ENCODE data around the gene TRPM5. TPM values are rescaled to one million over a fixed set of nuclear protein-coding genes. Genes with fewer than 3 reads are reported as not detected.
A peak's percentile ranks its signal among the peaks of the same experiment; 100 is the strongest.

TRPM5 gene
- total and polyA plus RNA-seq, 2 donors (not counting 1 experiment from before 2014, with no cell fraction given): 0.03 TPM; not detected in 1

GRCh38 chr11:2402106-2402505, 42.2 kb downstream of the TRPM5 start:
- Histone ChIP-seq H3K9ac (ENCODE audit: low read length) (no peak overlapping the region), H3K79me2 (ENCODE audit: control insufficient read depth, insufficient read depth, low read length) (peaks cover 25% of the 10 kb centered on the region), H4K20me1 (ENCODE audit: control insufficient read depth, insufficient read depth, low read length, poor library complexity, severe bottlenecking) (peaks cover 31% of the 10 kb centered on the region), H3K27me3 (replicated peaks in 1 of 4; ENCODE audit: control extremely low read depth in 1 of 4, control insufficient read depth in 3 of 4, insufficient read depth in 4 of 4, low read length in 3 of 4) (no peaks in the 10 kb centered on the region), H3K4me2 (replicated peaks; ENCODE audit: low read depth, low read length, poor library complexity, severe bottlenecking) (peak overlapping the region; percentile 85), H3K4me1 (ENCODE audit: control insufficient read depth in 2 of 2, insufficient read depth in 2 of 2, low read length in 2 of 2) (peaks cover 19 to 29% of the 10 kb centered on the region in 2 donors), H2AFZ (ENCODE audit: insufficient read depth, low read depth, low read length, poor library complexity, severe bottlenecking) (no peak overlapping the region), H3K9me3 (ENCODE audit: control extremely low read depth in 1 of 3, control insufficient read depth in 2 of 3, insufficient read depth in 1 of 3, low read length in 2 of 3) (no peaks in the 10 kb centered on the region), H3K36me3 (replicated peaks in 1 of 2; ENCODE audit: control extremely low read depth in 1 of 2, control insufficient read depth in 1 of 2, extremely low read depth in 1 of 2, insufficient read depth in 2 of 2, low read length in 1 of 2) (peaks cover 0 to 35% of the 10 kb centered on the region in 2 experiments), H3K4me3 (ENCODE audit: control extremely low read depth in 1 of 5, extremely low read depth in 1 of 5, insufficient read depth in 1 of 5, low read depth in 2 of 5, low read length in 4 of 5) (no peak overlapping the region), H3K27ac (ENCODE audit: low read length in 2 of 2) (no peak overlapping the region)
- Mint-ChIP-seq H3K9me3 (ENCODE audit: insufficient read depth) (no peaks in the 10 kb centered on the region), H3K4me3 (peak overlapping the region; percentile 90), H3K27ac (peak overlapping the region; percentile 32), H3K4me1 (peaks cover 19% of the 10 kb centered on the region), H3K27me3 (no peaks in the 10 kb centered on the region)
- TF ChIP-seq EZH2 (IDR thresholded peaks at IDR 0.05; ENCODE audit: borderline replicate concordance, insufficient read depth, low read depth, low read length, poor library complexity, severe bottlenecking): no peak
- TF ChIP-seq, protein P1, sequence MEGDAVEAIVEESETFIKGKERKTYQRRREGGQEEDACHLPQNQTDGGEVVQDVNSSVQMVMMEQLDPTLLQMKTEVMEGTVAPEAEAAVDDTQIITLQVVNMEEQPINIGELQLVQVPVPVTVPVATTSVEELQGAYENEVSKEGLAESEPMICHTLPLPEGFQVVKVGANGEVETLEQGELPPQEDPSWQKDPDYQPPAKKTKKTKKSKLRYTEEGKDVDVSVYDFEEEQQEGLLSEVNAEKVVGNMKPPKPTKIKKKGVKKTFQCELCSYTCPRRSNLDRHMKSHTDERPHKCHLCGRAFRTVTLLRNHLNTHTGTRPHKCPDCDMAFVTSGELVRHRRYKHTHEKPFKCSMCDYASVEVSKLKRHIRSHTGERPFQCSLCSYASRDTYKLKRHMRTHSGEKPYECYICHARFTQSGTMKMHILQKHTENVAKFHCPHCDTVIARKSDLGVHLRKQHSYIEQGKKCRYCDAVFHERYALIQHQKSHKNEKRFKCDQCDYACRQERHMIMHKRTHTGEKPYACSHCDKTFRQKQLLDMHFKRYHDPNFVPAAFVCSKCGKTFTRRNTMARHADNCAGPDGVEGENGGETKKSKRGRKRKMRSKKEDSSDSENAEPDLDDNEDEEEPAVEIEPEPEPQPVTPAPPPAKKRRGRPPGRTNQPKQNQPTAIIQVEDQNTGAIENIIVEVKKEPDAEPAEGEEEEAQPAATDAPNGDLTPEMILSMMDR (IDR thresholded peaks at IDR 0.05): no peak
- ATAC-seq (ENCODE audit: low read depth): no peak
- WGBS (ENCODE audit: insufficient coverage): 96% methylated on average over 12 of the region's 13 CpGs
- POLR2A ChIA-PET: interaction anchor here (1.2 to 3.4 kb wide), 2 partner anchors 16 to 101 kb away, joined by 3 to 42 read pairs; no protein-coding TSS in a partner anchor
- intact Hi-C loops (cut with micrococcal nuclease): loop anchor here (5.0 kb wide), 3 partner anchors 550 to 1705 kb away; partner anchors contain the start of genes DEAF1, LSP1, NAP1L4 and TMEM80
- no peak for DNase-seq
- CTCF ChIA-PET: interaction anchor here (3.7 to 8.4 kb wide), 4 partner anchors 15 to 99 kb away, joined by 14 to 78 read pairs (median 43); no protein-coding TSS in a partner anchor

DNA sequence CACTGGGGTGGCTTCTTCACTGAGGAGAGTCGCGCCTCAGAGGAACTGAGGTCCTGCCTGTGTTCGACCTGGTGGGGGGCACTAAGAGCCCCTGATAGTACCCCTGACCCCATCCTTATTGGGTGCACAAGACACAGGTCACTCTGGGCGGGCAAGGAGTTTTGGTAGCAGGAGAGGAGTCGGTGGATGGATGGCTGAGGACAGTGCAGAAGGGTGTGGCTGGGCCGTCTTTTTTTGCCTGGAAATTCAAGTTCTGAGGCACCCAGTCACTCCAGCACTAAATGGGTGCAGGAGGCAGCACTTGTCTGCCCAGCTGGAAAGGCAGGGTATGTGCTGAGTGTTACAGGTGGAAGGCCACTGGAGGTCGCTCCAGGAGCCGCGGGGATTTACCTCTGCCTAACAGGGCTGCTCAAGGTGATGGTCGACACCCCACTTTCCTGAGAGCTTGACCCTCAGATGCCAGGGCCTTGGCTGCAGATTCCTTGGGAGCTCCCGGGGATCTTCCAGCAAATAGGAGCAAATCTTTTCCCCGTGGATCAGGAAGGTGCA, 42.8 kb downstream of the TRPM5 start:
- TF ChIP-seq EZH2 (IDR thresholded peaks at IDR 0.05; ENCODE audit: borderline replicate concordance, insufficient read depth, low read depth, low read length, poor library complexity, severe bottlenecking): no peak
- TF ChIP-seq, protein P1 (IDR thresholded peaks at IDR 0.05): no peak
- Mint-ChIP-seq H3K4me1 (peaks cover 23% of the 10 kb centered on the region), H3K4me3 (peak overlapping the region; percentile 90), H3K9me3 (ENCODE audit: insufficient read depth) (no peaks in the 10 kb centered on the region), H3K27me3 (no peaks in the 10 kb centered on the region), H3K27ac (peak overlapping the region; percentile 56)
- peaks cover 19 to 29% of the 10 kb centered on the region in 2 donors for H3K4me1 ChIP-seq (ENCODE audit: control insufficient read depth in 2 of 2, insufficient read depth in 2 of 2, low read length in 2 of 2)
- H3K36me3 ChIP-seq (replicated peaks in 1 of 2; ENCODE audit: control extremely low read depth in 1 of 2, control insufficient read depth in 1 of 2, extremely low read depth in 1 of 2, insufficient read depth in 2 of 2, low read length in 1 of 2): peaks cover 0 to 41% of the 10 kb centered on the region in 2 experiments
- ChIA-PET POLR2A (interaction anchor here (1.2 to 3.4 kb wide), 2 partner anchors 15 to 101 kb away, joined by 3 to 42 read pairs; no protein-coding TSS in a partner anchor), CTCF (interaction anchor here (1.8 to 8.4 kb wide), 6 partner anchors 15 to 202 kb away, joined by 7 to 78 read pairs (median 26); no protein-coding TSS in a partner anchor)
- H3K4me3 ChIP-seq (ENCODE audit: control extremely low read depth in 1 of 5, extremely low read depth in 1 of 5, insufficient read depth in 1 of 5, low read depth in 2 of 5, low read length in 4 of 5): peak overlapping the region; percentile 82 to 100 (median 95)
- peak overlapping the region; percentile 85 for H3K4me2 ChIP-seq (replicated peaks; ENCODE audit: low read depth, low read length, poor library complexity, severe bottlenecking)
- H4K20me1 ChIP-seq (ENCODE audit: control insufficient read depth, insufficient read depth, low read length, poor library complexity, severe bottlenecking): peaks cover 31% of the 10 kb centered on the region
- intact Hi-C loops (cut with micrococcal nuclease): loop anchor here (5.0 kb wide), 3 partner anchors 549 to 1704 kb away; partner anchors contain the start of genes DEAF1, LSP1, NAP1L4 and TMEM80
- peaks cover 31% of the 10 kb centered on the region for H3K79me2 ChIP-seq (ENCODE audit: control insufficient read depth, insufficient read depth, low read length)
- peak overlapping the region; percentile 99 for H3K9ac ChIP-seq (ENCODE audit: low read length)
- DNase-seq: no peak
- no peaks in the 10 kb centered on the region for H3K9me3 ChIP-seq (ENCODE audit: control extremely low read depth in 1 of 3, control insufficient read depth in 2 of 3, insufficient read depth in 1 of 3, low read length in 2 of 3)
- peak overlapping the region; percentile 92 for H2AFZ ChIP-seq (ENCODE audit: insufficient read depth, low read depth, low read length, poor library complexity, severe bottlenecking)
- ATAC-seq (ENCODE audit: low read depth): no peak
- H3K27me3 ChIP-seq (replicated peaks in 1 of 4; ENCODE audit: control extremely low read depth in 1 of 4, control insufficient read depth in 3 of 4, insufficient read depth in 4 of 4, low read length in 3 of 4): no peaks in the 10 kb centered on the region
- H3K27ac ChIP-seq (ENCODE audit: low read length in 2 of 2): peak overlapping the region; percentile 79 to 93
- 55% methylated on average over 12 of the region's 12 CpGs for WGBS (ENCODE audit: insufficient coverage)
